GM23248 (cell line): ENCODE results near the gene SELENOO. TPM values are rescaled to one million over a fixed set of nuclear protein-coding genes. Genes with fewer than 3 reads are reported as not detected.

Experiments
- DNase-seq: peaks from one replicate; pipeline ENCODE4 v3.0.0-alpha.2; 2015
- H2AFZ ChIP-seq: fragments of 200-600 bp; sonication (generic); 2 replicates; pipeline ENCODE4 v1.6.1; 2016; ENCODE audit warnings: antibody characterized with exemption
- H3F3A ChIP-seq: fragments of 200-600 bp; sonication (generic); 2 replicates; pipeline ENCODE4 v1.6.1; 2016; ENCODE audit warnings: mild to moderate bottlenecking, antibody characterized with exemption, mixed run types; ENCODE audit not compliant: insufficient read depth
- H3K27ac ChIP-seq: fragments of 200-600 bp; sonication (generic); 2 replicates; pipeline ENCODE4 v1.5.1; 2016; ENCODE audit warnings: mild to moderate bottlenecking
- H3K27me3 ChIP-seq: fragments of 200-600 bp; sonication (generic); replicated peaks from 2 replicates; pipeline ENCODE4 v1.6.1; 2016; ENCODE audit warnings: mild to moderate bottlenecking; ENCODE audit not compliant: insufficient read depth
- H3K36me3 ChIP-seq: fragments of 200-600 bp; sonication (generic); 2 replicates; pipeline ENCODE4 v1.6.1; 2016; ENCODE audit warnings: low read depth, mild to moderate bottlenecking
- H3K4me1 ChIP-seq: fragments of 200-600 bp; sonication (generic); 2 replicates; pipeline ENCODE4 v1.6.1; 2016; ENCODE audit warnings: mild to moderate bottlenecking; ENCODE audit not compliant: insufficient read depth
- H3K4me2 ChIP-seq: fragments of 200-600 bp; sonication (generic); one replicate; pipeline ENCODE4 v1.6.1; 2016; ENCODE audit warnings: mild to moderate bottlenecking; ENCODE audit not compliant: unreplicated experiment
- H3K4me3 ChIP-seq: fragments of 200-600 bp; sonication (generic); 2 replicates; pipeline ENCODE4 v1.5.1; 2016; ENCODE audit warnings: mild to moderate bottlenecking
- H3K79me2 ChIP-seq: fragments of 200-600 bp; sonication (generic); 2 replicates; pipeline ENCODE4 v1.6.1; 2016; ENCODE audit warnings: mild to moderate bottlenecking; ENCODE audit not compliant: insufficient read depth
- H3K9ac ChIP-seq: fragments of 200-600 bp; sonication (generic); 2 replicates; pipeline ENCODE4 v1.6.1; 2016; ENCODE audit warnings: mild to moderate bottlenecking
- H3K9me2 ChIP-seq: fragments of 200-600 bp; sonication (generic); 2 replicates; pipeline ENCODE4 v1.6.1; 2016; ENCODE audit warnings: mixed run types, mild to moderate bottlenecking, moderate library complexity; ENCODE audit not compliant: insufficient read depth
- H3K9me3 ChIP-seq: fragments of 200-600 bp; sonication (generic); one replicate; pipeline ENCODE4 v1.6.1; 2017; ENCODE audit warnings: low read depth
- H4K20me1 ChIP-seq: fragments of 200-600 bp; sonication (generic); 2 replicates; pipeline ENCODE4 v1.6.0; 2016; ENCODE audit not compliant: insufficient read depth
- EZH2 ChIP-seq: fragments of 200-600 bp; sonication (generic); IDR thresholded peaks from 2 replicates; pipeline ENCODE4 v1.6.1; 2018; ENCODE audit warnings: antibody characterized with exemption, mild to moderate bottlenecking; ENCODE audit not compliant: insufficient read depth, poor library complexity, severe bottlenecking
- EZH2phosphoT487 ChIP-seq: fragments of 200-600 bp; sonication (generic); IDR thresholded peaks from 2 replicates; pipeline ENCODE4 v1.6.1; 2018; ENCODE audit warnings: antibody characterized with exemption, moderate library complexity, mild to moderate bottlenecking, low read depth; ENCODE audit not compliant: insufficient read depth
- WGBS, 2 experiments: methylation state at CpG; one replicate each; pipeline ENCODE4 v1.1.6; 2015 to 2017; ENCODE audit warnings: low lambda C conversion rate in 2 of 2, low coverage in 1 of 2; ENCODE audit errors: missing lambda C conversion rate in 2 of 2; 5-methylcytosine and 5-hydroxymethylcytosine counted together
- in situ Hi-C: fragments of 300-500 bp; cut with MboI; formaldehyde crosslinking; loops from 2 replicates; pipeline ENCODE4 v1.15.0; 2020
- polyA plus RNA-seq: library from polyadenylated mRNA; unstranded; fragments of >200 nt; fragmentation: Nextera tagmentation; extraction: Ambion mirVana; gene quantifications from 2 replicates; pipeline ENCODE4 v1.2.1, GENCODE V29; 2016
- total RNA-seq: library from RNA; depleted of rRNA; stranded (reverse); fragments of >200 nt; shearing (Covaris generic); gene quantifications from 2 replicates; pipeline ENCODE4 v1.2.3, GENCODE V29; 2014

SELENOO gene
- total and polyA plus RNA-seq, 2 experiments from 2014 or later = 5.0 to 24.3 TPM

DNA sequence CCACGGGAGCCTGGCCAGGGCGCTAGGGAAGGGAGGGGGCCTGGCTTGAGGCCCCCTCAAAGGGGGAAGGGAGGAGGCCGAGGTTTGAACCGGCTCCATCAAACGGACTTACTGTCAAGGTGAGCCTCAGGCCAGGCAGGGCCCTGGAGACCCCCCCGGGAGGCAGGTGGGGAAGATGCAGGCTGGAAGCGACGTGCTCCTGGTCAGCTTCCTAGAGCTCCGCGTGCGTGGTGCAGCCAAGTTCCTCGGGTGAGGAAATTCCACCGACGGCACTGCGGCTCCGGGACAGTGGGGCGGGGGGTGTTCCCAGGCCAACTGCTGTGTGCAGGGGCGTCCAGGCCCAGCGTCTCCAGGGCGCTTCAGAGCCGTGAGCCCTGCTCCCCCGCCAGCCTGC lies 22.3 kb upstream of the SELENOO start:
- H4K20me1 ChIP-seq = no peaks in the 10 kb centered on the region
- WGBS, 2 experiments = 6% methylated on average over 15 to 16 of the region's 22 CpGs
- no peaks in the 10 kb centered on the region for H3K4me1 ChIP-seq
- no peak overlapping the region for H3K27ac ChIP-seq
- H3K4me2 ChIP-seq = no peak overlapping the region
- in situ Hi-C loops = no loop called here
- 0 out of 2 replicates have a peak, but pooled peaks cover 3% of the 10 kb centered on the region for H3K27me3 ChIP-seq
- H3K9me3 ChIP-seq = no peaks in the 10 kb centered on the region
- DNase-seq = peak; percentile 38
- TF ChIP-seq EZH2phosphoT487 (no peak), EZH2 (no peak)
- H3K36me3 ChIP-seq = no peaks in the 10 kb centered on the region
- H2AFZ ChIP-seq = no peak overlapping the region
- no peaks in the 10 kb centered on the region for H3K9me2 ChIP-seq
- no peak overlapping the region for H3K4me3 ChIP-seq
- no peak overlapping the region for H3K9ac ChIP-seq
- no peaks in the 10 kb centered on the region for H3K79me2 ChIP-seq
- H3F3A ChIP-seq = no peaks in the 10 kb centered on the region

- Histone ChIP-seq H3K4me1 (no peaks in the 10 kb centered on the region), H3K36me3 (no peaks in the 10 kb centered on the region), H3K9me3 (no peaks in the 10 kb centered on the region), H3K27ac (no peak overlapping the region), H3K9me2 (no peaks in the 10 kb centered on the region), H3K79me2 (no peaks in the 10 kb centered on the region), H3K4me2 (no peak overlapping the region), H4K20me1 (no peaks in the 10 kb centered on the region), H3K27me3 (0 out of 2 replicates have a peak, but pooled peaks cover 3% of the 10 kb centered on the region), H3F3A (no peaks in the 10 kb centered on the region), H2AFZ (no peak overlapping the region), H3K9ac (no peak overlapping the region), H3K4me3 (no peak overlapping the region)
- TF ChIP-seq EZH2phosphoT487 = no peak
- no peak for TF ChIP-seq EZH2
- DNase-seq = no peak
- in situ Hi-C loops = no loop called here
- 46 to 51% methylated on average over 51 to 62 of the region's 64 CpGs for WGBS, 2 experiments
These were observed 21.6 kb upstream of the SELENOO start for GRCh38 chr22:50178871-50179869.

DNA sequence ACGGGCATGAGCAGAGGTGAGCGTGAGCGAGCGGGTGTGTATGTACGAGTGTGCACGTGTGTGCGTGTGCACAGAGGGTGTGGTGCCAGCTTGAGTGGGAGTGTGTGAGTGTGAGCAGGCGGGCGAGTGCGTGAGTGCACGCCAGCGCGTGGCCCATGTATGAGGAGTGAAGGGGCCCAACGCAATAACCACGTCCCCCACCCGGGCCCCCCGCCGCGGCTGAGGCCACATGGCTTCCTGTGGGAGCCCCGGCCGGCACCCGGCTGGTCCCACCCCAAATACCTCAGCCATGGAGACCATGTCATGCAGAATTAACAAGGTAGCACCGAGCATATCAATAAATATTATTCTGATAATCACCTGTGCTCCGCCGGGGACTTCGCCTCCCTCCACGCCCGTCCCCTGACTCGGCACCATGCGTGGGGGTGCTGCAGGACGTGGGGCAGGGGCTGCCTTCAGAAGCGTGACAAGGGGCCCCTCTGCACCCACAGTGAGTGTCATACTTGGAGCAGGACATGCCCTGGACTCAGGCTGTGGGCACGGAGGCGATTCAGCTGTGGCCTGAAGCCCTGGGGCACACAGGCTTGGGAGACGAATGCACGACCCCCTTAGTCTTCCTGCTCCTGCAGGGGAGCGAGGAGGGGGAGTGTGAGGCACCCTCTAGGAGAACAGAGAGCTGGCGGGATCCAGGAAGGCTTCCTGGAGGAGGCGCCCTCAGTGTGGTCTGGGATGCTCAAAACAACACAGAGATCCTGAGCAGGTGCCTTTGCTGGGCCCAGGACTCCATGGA lies 20.7 kb upstream of the SELENOO start:
- H3K9ac ChIP-seq = no peak overlapping the region

More for the DNA sequence above, 20.7 kb upstream of the SELENOO start:
- no peaks in the 10 kb centered on the region for H4K20me1 ChIP-seq
- in situ Hi-C loops = no loop called here
- no peak overlapping the region for H3K4me2 ChIP-seq
- no peaks in the 10 kb centered on the region for H3K36me3 ChIP-seq
- no peak overlapping the region for H2AFZ ChIP-seq
- no peak overlapping the region for H3K27ac ChIP-seq
- DNase-seq = no peak
- 0 out of 2 replicates have a peak, but pooled peaks cover 3% of the 10 kb centered on the region for H3K27me3 ChIP-seq
- no peaks in the 10 kb centered on the region for H3K9me2 ChIP-seq
- no peaks in the 10 kb centered on the region for H3K4me1 ChIP-seq
- TF ChIP-seq EZH2 (no peak), EZH2phosphoT487 (no peak)
- no peaks in the 10 kb centered on the region for H3K9me3 ChIP-seq
- 60 to 67% methylated on average over 33 to 39 of the region's 39 CpGs for WGBS, 2 experiments
- H3F3A ChIP-seq = no peaks in the 10 kb centered on the region
- H3K79me2 ChIP-seq = no peaks in the 10 kb centered on the region
- no peak overlapping the region for H3K4me3 ChIP-seq
